ENCODE results near the gene S100A11.

Gene S100A11

GRCh38 chr1:151993734-151994496 lies 42.9 kb downstream of the S100A11 start, which contains the start of gene S100A10:
TSS of gene S100A10 (minus strand) at chr1:151993859. CDS start at chr1:151986230, 7,629 bp downstream.
- H3K18ac ChIP-seq (ENCODE audit: low read length): peak within 1 kb of the TSS; percentile 70
- H3K36me3 ChIP-seq (ENCODE audit: control insufficient read depth, insufficient read depth, low read length): no peaks in the 10 kb centered on the region
- peak within 1 kb of the TSS; percentile 46 for H2BK120ac ChIP-seq (ENCODE audit: low read depth, low read length)
- no peak within 1 kb of the TSS for H2BK15ac ChIP-seq (replicated peaks; ENCODE audit: low read depth)
- no peak within 1 kb of the TSS for H4K5ac ChIP-seq (ENCODE audit: low read length)
- no CpG with 5 or more reads among the region's 69 CpGs for WGBS (ENCODE audit: extremely low coverage, insufficient coverage, low lambda C conversion rate)
- H3K4me1 ChIP-seq (ENCODE audit: control insufficient read depth, low read depth, low read length): peaks cover 8% of the 10 kb centered on the region
- peak within 1 kb of the TSS; percentile 11 for H3K23ac ChIP-seq (ENCODE audit: low read length)
- H4K8ac ChIP-seq (ENCODE audit: low read depth, low read length): peak within 1 kb of the TSS; percentile 90
- peak within 1 kb of the TSS; percentile 85 for H3K4ac ChIP-seq (ENCODE audit: low read depth, low read length)
- H3K79me1 ChIP-seq (ENCODE audit: low read length): peaks cover 2% of the 10 kb centered on the region
- DNase-seq: peak; percentile 90
- peaks cover 31% of the 10 kb centered on the region for H3K79me2 ChIP-seq (ENCODE audit: control insufficient read depth, insufficient read depth, low read length)
- H3K9ac ChIP-seq (ENCODE audit: low read length): peak within 1 kb of the TSS; percentile 95
- H3K56ac ChIP-seq (ENCODE audit: low read length): peak within 1 kb of the TSS; percentile 98
- no peaks in the 10 kb centered on the region for H3K27me3 ChIP-seq (ENCODE audit: insufficient read depth, low read length, poor library complexity)
- H2AK5ac ChIP-seq (ENCODE audit: low read length): no peak within 1 kb of the TSS
- peak within 1 kb of the TSS; percentile 76 for H3K4me2 ChIP-seq (ENCODE audit: low read length)
- peak within 1 kb of the TSS; percentile 58 for H3K27ac ChIP-seq (ENCODE audit: low read depth, low read length)
- H3K4me3 ChIP-seq (ENCODE audit: low read length): peak within 1 kb of the TSS; percentile 78
- peak within 1 kb of the TSS; percentile 83 for H2BK5ac ChIP-seq (ENCODE audit: low read length)

GRCh38 chr1:151993084-151993733 lies 43.6 kb downstream of the S100A11 start:
- Histone ChIP-seq H3K4me1 (ENCODE audit: control insufficient read depth, low read depth, low read length) (peaks cover 12% of the 10 kb centered on the region), H2AK5ac (ENCODE audit: low read length) (no peak overlapping the region), H3K36me3 (ENCODE audit: control insufficient read depth, insufficient read depth, low read length) (no peaks in the 10 kb centered on the region), H2BK15ac (replicated peaks; ENCODE audit: low read depth) (no peak overlapping the region), H3K23ac (ENCODE audit: low read length) (peak overlapping the region; percentile 11), H3K4me3 (ENCODE audit: low read length) (peak overlapping the region; percentile 78), H3K79me2 (ENCODE audit: control insufficient read depth, insufficient read depth, low read length) (peaks cover 31% of the 10 kb centered on the region), H4K8ac (ENCODE audit: low read depth, low read length) (peak overlapping the region; percentile 90), H3K56ac (ENCODE audit: low read length) (peak overlapping the region; percentile 98), H3K27ac (ENCODE audit: low read depth, low read length) (peak overlapping the region; percentile 57), H3K9ac (ENCODE audit: low read length) (peak overlapping the region; percentile 95), H4K5ac (ENCODE audit: low read length) (no peak overlapping the region), H2BK120ac (ENCODE audit: low read depth, low read length) (no peak overlapping the region), H3K18ac (ENCODE audit: low read length) (peak overlapping the region; percentile 70), H3K79me1 (ENCODE audit: low read length) (peaks cover 2% of the 10 kb centered on the region), H3K4ac (ENCODE audit: low read depth, low read length) (peak overlapping the region; percentile 85), H3K27me3 (ENCODE audit: insufficient read depth, low read length, poor library complexity) (no peaks in the 10 kb centered on the region), H3K4me2 (ENCODE audit: low read length) (peak overlapping the region; percentile 76), H2BK5ac (ENCODE audit: low read length) (peak overlapping the region; percentile 83)
- no CpG with 5 or more reads among the region's 50 CpGs for WGBS (ENCODE audit: extremely low coverage, insufficient coverage, low lambda C conversion rate)
- DNase-seq: peak; percentile 80

GRCh38 chr1:151992303-151993083 lies 44.3 kb downstream of the S100A11 start:
- H3K18ac ChIP-seq (ENCODE audit: low read length): peak overlapping the region; percentile 70
- H3K4me3 ChIP-seq (ENCODE audit: low read length): peak overlapping the region; percentile 78
- peaks cover 2% of the 10 kb centered on the region for H3K79me1 ChIP-seq (ENCODE audit: low read length)
- peak overlapping the region; percentile 95 for H3K9ac ChIP-seq (ENCODE audit: low read length)
- no peaks in the 10 kb centered on the region for H3K36me3 ChIP-seq (ENCODE audit: control insufficient read depth, insufficient read depth, low read length)
- DNase-seq: peak; percentile 91
- no peak overlapping the region for H2BK120ac ChIP-seq (ENCODE audit: low read depth, low read length)
- no peak overlapping the region for H2AK5ac ChIP-seq (ENCODE audit: low read length)
- no peak overlapping the region for H2BK15ac ChIP-seq (replicated peaks; ENCODE audit: low read depth)
- WGBS (ENCODE audit: extremely low coverage, insufficient coverage, low lambda C conversion rate): no CpG with 5 or more reads among the region's 21 CpGs
- H4K5ac ChIP-seq (ENCODE audit: low read length): no peak overlapping the region
- H3K27ac ChIP-seq (ENCODE audit: low read depth, low read length): peak overlapping the region; percentile 57
- H3K56ac ChIP-seq (ENCODE audit: low read length): peak overlapping the region; percentile 98
- peak overlapping the region; percentile 76 for H3K4me2 ChIP-seq (ENCODE audit: low read length)
- peak overlapping the region; percentile 39 for H2BK5ac ChIP-seq (ENCODE audit: low read length)
- no peak overlapping the region for H4K8ac ChIP-seq (ENCODE audit: low read depth, low read length)
- no peak overlapping the region for H3K23ac ChIP-seq (ENCODE audit: low read length)
- no peaks in the 10 kb centered on the region for H3K27me3 ChIP-seq (ENCODE audit: insufficient read depth, low read length, poor library complexity)
- H3K4me1 ChIP-seq (ENCODE audit: control insufficient read depth, low read depth, low read length): peaks cover 12% of the 10 kb centered on the region
- H3K79me2 ChIP-seq (ENCODE audit: control insufficient read depth, insufficient read depth, low read length): peaks cover 31% of the 10 kb centered on the region
- peak overlapping the region; percentile 85 for H3K4ac ChIP-seq (ENCODE audit: low read depth, low read length)

GRCh38 chr1:151991663-151992302 lies 45.0 kb downstream of the S100A11 start:
- Histone ChIP-seq H4K5ac (ENCODE audit: low read length) (no peak overlapping the region), H3K56ac (ENCODE audit: low read length) (peak overlapping the region; percentile 98), H3K36me3 (ENCODE audit: control insufficient read depth, insufficient read depth, low read length) (no peaks in the 10 kb centered on the region), H3K79me1 (ENCODE audit: low read length) (peaks cover 2% of the 10 kb centered on the region), H3K4ac (ENCODE audit: low read depth, low read length) (no peak overlapping the region), H4K8ac (ENCODE audit: low read depth, low read length) (no peak overlapping the region), H3K4me2 (ENCODE audit: low read length) (peak overlapping the region; percentile 76), H3K9ac (ENCODE audit: low read length) (peak overlapping the region; percentile 95), H2BK5ac (ENCODE audit: low read length) (no peak overlapping the region), H3K18ac (ENCODE audit: low read length) (peak overlapping the region; percentile 40), H3K4me1 (ENCODE audit: control insufficient read depth, low read depth, low read length) (peaks cover 12% of the 10 kb centered on the region), H3K23ac (ENCODE audit: low read length) (no peak overlapping the region), H3K4me3 (ENCODE audit: low read length) (peak overlapping the region; percentile 10), H2AK5ac (ENCODE audit: low read length) (no peak overlapping the region), H3K27me3 (ENCODE audit: insufficient read depth, low read length, poor library complexity) (no peaks in the 10 kb centered on the region), H3K27ac (ENCODE audit: low read depth, low read length) (peak overlapping the region; percentile 10), H2BK120ac (ENCODE audit: low read depth, low read length) (no peak overlapping the region), H2BK15ac (replicated peaks; ENCODE audit: low read depth) (no peak overlapping the region), H3K79me2 (ENCODE audit: control insufficient read depth, insufficient read depth, low read length) (peaks cover 31% of the 10 kb centered on the region)
- WGBS (ENCODE audit: extremely low coverage, insufficient coverage, low lambda C conversion rate): no CpG with 5 or more reads among the region's 6 CpGs
- no peak for DNase-seq

- WGBS (ENCODE audit: extremely low coverage, insufficient coverage, low lambda C conversion rate): no CpG with 5 or more reads among the region's 5 CpGs
- Histone ChIP-seq H3K27me3 (ENCODE audit: insufficient read depth, low read length, poor library complexity) (no peaks in the 10 kb centered on the region), H3K4me1 (ENCODE audit: control insufficient read depth, low read depth, low read length) (peaks cover 13% of the 10 kb centered on the region)
Measured at GRCh38 chr1:151990856-151991198, 46.0 kb downstream of the S100A11 start.

More at GRCh38 chr1:151990856-151991198, 46.0 kb downstream of the S100A11 start:
- no peak overlapping the region for H2BK5ac ChIP-seq (ENCODE audit: low read length)
- H3K4me3 ChIP-seq (ENCODE audit: low read length): no peak overlapping the region
- no peak overlapping the region for H3K23ac ChIP-seq (ENCODE audit: low read length)
- no peak overlapping the region for H2AK5ac ChIP-seq (ENCODE audit: low read length)
- H3K9ac ChIP-seq (ENCODE audit: low read length): no peak overlapping the region
- H4K8ac ChIP-seq (ENCODE audit: low read depth, low read length): no peak overlapping the region
- H3K36me3 ChIP-seq (ENCODE audit: control insufficient read depth, insufficient read depth, low read length): no peaks in the 10 kb centered on the region
- no peak overlapping the region for H2BK120ac ChIP-seq (ENCODE audit: low read depth, low read length)
- no peak overlapping the region for H3K4me2 ChIP-seq (ENCODE audit: low read length)
- H3K18ac ChIP-seq (ENCODE audit: low read length): no peak overlapping the region
- H3K27ac ChIP-seq (ENCODE audit: low read depth, low read length): no peak overlapping the region
- H3K79me1 ChIP-seq (ENCODE audit: low read length): peaks cover 2% of the 10 kb centered on the region
- H3K79me2 ChIP-seq (ENCODE audit: control insufficient read depth, insufficient read depth, low read length): peaks cover 31% of the 10 kb centered on the region
- no peak overlapping the region for H2BK15ac ChIP-seq (replicated peaks; ENCODE audit: low read depth)
- H4K5ac ChIP-seq (ENCODE audit: low read length): no peak overlapping the region
- H3K56ac ChIP-seq (ENCODE audit: low read length): no peak overlapping the region
- H3K4ac ChIP-seq (ENCODE audit: low read depth, low read length): no peak overlapping the region
- no peak for DNase-seq
